GM12878 (cell line): ENCODE measurements around the gene FSHR.

ENCODE experiments used
- KAT2A ChIP-seq: conservative IDR thresholded peaks from 2 replicates; pipeline ENCODE4 v1.6.1; 2011; ENCODE audit warnings: low read depth, low read length; ENCODE audit not compliant: control insufficient read depth
- TF ChIP-seq, protein P1 (sequence below), 3 experiments: IDR thresholded peaks in 2 of 3; conservative IDR thresholded peaks in 1 of 3; 2 replicates each; pipeline ENCODE4 v1.5.1; 2011; ENCODE audit warnings: low read depth in 3 of 3, low read length in 3 of 3, mild to moderate bottlenecking in 3 of 3, control low read depth in 2 of 3, moderate library complexity in 2 of 3, inconsistent platforms in 1 of 3, mixed read lengths in 1 of 3; ENCODE audit not compliant: control insufficient read depth in 2 of 3, insufficient read depth in 1 of 3; ENCODE audit errors: extremely low read depth in 1 of 3

DNA sequence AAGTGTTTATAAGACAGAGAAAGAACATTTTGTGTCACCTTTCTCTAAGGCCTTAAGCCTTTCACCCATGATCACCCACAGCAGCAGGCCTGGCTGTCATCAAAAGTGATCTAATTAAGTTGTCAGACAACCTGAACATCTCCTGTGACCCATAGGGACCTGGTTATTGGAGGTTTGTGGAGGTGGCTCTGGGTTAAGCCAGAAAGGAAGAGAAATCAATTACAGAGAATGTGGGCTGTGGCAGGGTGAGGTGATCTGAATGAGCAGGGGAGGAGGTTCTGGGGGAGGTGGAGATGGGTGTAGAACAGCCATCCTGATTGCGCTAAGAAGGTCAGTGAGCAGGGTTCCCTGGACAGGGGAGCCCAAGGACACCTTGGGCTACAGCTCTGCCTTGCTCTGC, 170.8 kb downstream of the FSHR start:
- TF ChIP-seq, protein P1, sequence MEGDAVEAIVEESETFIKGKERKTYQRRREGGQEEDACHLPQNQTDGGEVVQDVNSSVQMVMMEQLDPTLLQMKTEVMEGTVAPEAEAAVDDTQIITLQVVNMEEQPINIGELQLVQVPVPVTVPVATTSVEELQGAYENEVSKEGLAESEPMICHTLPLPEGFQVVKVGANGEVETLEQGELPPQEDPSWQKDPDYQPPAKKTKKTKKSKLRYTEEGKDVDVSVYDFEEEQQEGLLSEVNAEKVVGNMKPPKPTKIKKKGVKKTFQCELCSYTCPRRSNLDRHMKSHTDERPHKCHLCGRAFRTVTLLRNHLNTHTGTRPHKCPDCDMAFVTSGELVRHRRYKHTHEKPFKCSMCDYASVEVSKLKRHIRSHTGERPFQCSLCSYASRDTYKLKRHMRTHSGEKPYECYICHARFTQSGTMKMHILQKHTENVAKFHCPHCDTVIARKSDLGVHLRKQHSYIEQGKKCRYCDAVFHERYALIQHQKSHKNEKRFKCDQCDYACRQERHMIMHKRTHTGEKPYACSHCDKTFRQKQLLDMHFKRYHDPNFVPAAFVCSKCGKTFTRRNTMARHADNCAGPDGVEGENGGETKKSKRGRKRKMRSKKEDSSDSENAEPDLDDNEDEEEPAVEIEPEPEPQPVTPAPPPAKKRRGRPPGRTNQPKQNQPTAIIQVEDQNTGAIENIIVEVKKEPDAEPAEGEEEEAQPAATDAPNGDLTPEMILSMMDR (IDR thresholded peaks at IDR 0.05 in 2 of 3, conservative IDR thresholded peaks at IDR 0.05 in 1 of 3; ENCODE audit: control insufficient read depth in 2 of 3, extremely low read depth in 1 of 3, insufficient read depth in 1 of 3, low read depth in 3 of 3, low read length in 3 of 3) = no peak
- no peak for TF ChIP-seq KAT2A
